GM12878 (cell line): Measurements from ENCODE around the gene KANSL3. TPM values are rescaled to one million over a fixed set of nuclear protein-coding genes. Genes with fewer than 3 reads are reported as not detected.

Experiments used
- ATAC-seq: fragments of 200-7000 bp; cut with Tn5 transposase; 3 replicates; pipeline ENCODE4 v1.9.1; 2020; ENCODE audit warnings: mild to moderate bottlenecking, moderate library complexity
- BruUV-seq: library from RNA; stranded (reverse); fragments of 400-500 nt; replicated peaks from 2 replicates; lab custom pipeline; 2021; lab: Mats Ljungman, UMichigan
- CTCF ChIA-PET: fragments of 300-600 bp; sonication (Branson Sonifier 250); formaldehyde crosslinking; extraction: SDS; loops from one replicate; lab custom pipeline; 2021; ENCODE audit warnings: inconsistent platforms; lab: Yijun Ruan, JAX
- POLR2A ChIA-PET: fragments of 350-600 bp; formaldehyde crosslinking; extraction: SDS; loops from one replicate; lab custom pipeline; 2021; ENCODE audit warnings: inconsistent platforms; lab: Charles Lee
- RAD21 ChIA-PET: fragments of 300-600 bp; sonication (Branson Sonifier 250); formaldehyde crosslinking; loops from one replicate; lab custom pipeline; 2023; ENCODE audit warnings: antibody characterized with exemption; ENCODE audit not compliant: unreplicated experiment; lab: Charles Lee
- SMC1A ChIA-PET: fragments of 300-600 bp; sonication (Branson Sonifier 250); formaldehyde crosslinking; loops from one replicate; lab custom pipeline; 2023; ENCODE audit not compliant: unreplicated experiment, uncharacterized antibody; lab: Charles Lee
- DNase-seq: peaks from one replicate; pipeline ENCODE4 v3.0.0-alpha.2; 2011; ENCODE audit warnings: low read depth, low spot score
- FAIRE-seq: peaks from 3 replicates; lab custom pipeline; 2011; peaks lifted over from hg19 to GRCh38; lab: Jason Lieb, UNC
- H2AFZ ChIP-seq: 2 replicates; pipeline ENCODE4 v1.6.0; 2011; ENCODE audit warnings: low read depth, low read length, control low read depth; ENCODE audit not compliant: control insufficient read depth
- H3K27ac ChIP-seq: 2 replicates; pipeline ENCODE4 v1.5.1; 2011; ENCODE audit warnings: control low read depth; ENCODE audit not compliant: control insufficient read depth, insufficient read depth
- H3K27me3 ChIP-seq, 2 experiments: replicated peaks in 1 of 2; 2 replicates each; pipeline versions ENCODE4 v1.6.0 to v1.6.1; 2011; ENCODE audit warnings: low read length in 1 of 2; ENCODE audit not compliant: control insufficient read depth in 2 of 2, insufficient read depth in 2 of 2
- H3K36me3 ChIP-seq, 2 experiments: 2 replicates each; pipeline ENCODE4 v1.5.1; 2011; ENCODE audit warnings: low read length in 1 of 2; ENCODE audit not compliant: control insufficient read depth in 2 of 2, insufficient read depth in 2 of 2
- H3K4me1 ChIP-seq: 2 replicates; pipeline ENCODE4 v1.6.1; 2011; ENCODE audit warnings: mild to moderate bottlenecking, low read length, moderate library complexity, mixed read lengths; ENCODE audit not compliant: control insufficient read depth, insufficient read depth
- H3K4me2 ChIP-seq: 2 replicates; pipeline ENCODE4 v1.6.0; 2011; ENCODE audit warnings: control low read depth; ENCODE audit not compliant: control insufficient read depth, insufficient read depth
- H3K4me3 ChIP-seq: fragments of 200-600 bp; sonication (generic); 2 replicates; pipeline ENCODE4 v1.5.1; 2016
- H3K79me2 ChIP-seq: 2 replicates; pipeline ENCODE4 v1.6.0; 2011; ENCODE audit warnings: low read length; ENCODE audit not compliant: control insufficient read depth, insufficient read depth
- H3K9ac ChIP-seq: 2 replicates; pipeline ENCODE4 v1.8.0; 2011; ENCODE audit warnings: low read length, control low read depth, mixed read lengths; ENCODE audit not compliant: control insufficient read depth, insufficient read depth
- H3K9me3 ChIP-seq: replicated peaks from 3 replicates; pipeline ENCODE4 v1.5.1; 2011; ENCODE audit warnings: mild to moderate bottlenecking, low read length; ENCODE audit not compliant: control insufficient read depth, insufficient read depth
- H4K20me1 ChIP-seq: 2 replicates; pipeline ENCODE4 v1.6.0; 2011; ENCODE audit not compliant: control insufficient read depth, insufficient read depth
- CHD1 ChIP-seq: IDR thresholded peaks from 2 replicates; pipeline ENCODE4 v1.6.1; 2012; ENCODE audit warnings: low read depth, low read length, improper control_type of control experiment
- DPF2 ChIP-seq: fragments of 450-650 bp; IDR thresholded peaks from 2 replicates; pipeline ENCODE4 v1.6.1; 2017; ENCODE audit warnings: mild to moderate bottlenecking
- NFIC ChIP-seq: IDR thresholded peaks from 2 replicates; pipeline ENCODE4 v1.6.1; 2012; ENCODE audit warnings: low read depth, mild to moderate bottlenecking, inconsistent platforms, low read length, moderate library complexity
- NFYA ChIP-seq: IDR thresholded peaks from 2 replicates; pipeline ENCODE4 v1.6.1; 2011; ENCODE audit warnings: low read depth, mild to moderate bottlenecking, low read length, improper control_type of control experiment, borderline replicate concordance
- RCOR1 ChIP-seq: conservative IDR thresholded peaks from 2 replicates; pipeline ENCODE4 v1.6.1; 2012; ENCODE audit warnings: low read depth, low read length, improper control_type of control experiment
- SMAD1 ChIP-seq: fragments of 450-650 bp; IDR thresholded peaks from 2 replicates; pipeline ENCODE4 v1.6.1; 2018; ENCODE audit warnings: mild to moderate bottlenecking, low read depth; ENCODE audit not compliant: partially characterized antibody
- ZSCAN29 ChIP-seq: fragments of 450-650 bp; IDR thresholded peaks from 2 replicates; pipeline ENCODE4 v1.6.1; 2017; ENCODE audit warnings: mild to moderate bottlenecking, moderate library complexity
- WGBS: methylation state at CpG from one replicate; pipeline ENCODE4 v1.1.6; 2016; ENCODE audit warnings: low lambda C conversion rate; ENCODE audit not compliant: insufficient replicate concordance, insufficient coverage; ENCODE audit errors: missing lambda C conversion rate; 5-methylcytosine and 5-hydroxymethylcytosine counted together
- in situ Hi-C: fragments of 300-500 bp; cut with MboI; formaldehyde crosslinking; loops from 9 replicates; pipeline ENCODE4 v1.14.3; 2018; ENCODE audit warnings: mixed read lengths
- intact Hi-C: fragments of 100-400 bp; cut with micrococcal nuclease; formaldehyde crosslinking; loops from one replicate; pipeline ENCODE4 v1.14.2; 2022; ENCODE audit not compliant: unreplicated experiment
- polyA plus RNA-seq, 11 experiments: library from polyadenylated mRNA; depleted of rRNA in 4 of 11; unstranded in 6 of 11; stranded (reverse) in 5 of 11; fragments of >200 nt; fragmentation: Nextera tagmentation in 4 of 11; fragmentation: Illumina TruSeq in 1 of 11; extraction: Ambion mirVana in 4 of 11; extraction: Trizol in 1 of 11; gene quantifications; 1 replicate in 1 of 11; 2 replicates in 10 of 11; pipeline versions ENCODE4 v1.2.1 to v1.2.3, GENCODE V29; 2011 to 2016; ENCODE audit warnings: inconsistent platforms in 2 of 11, missing spikeins in 2 of 11, low read depth in 1 of 11
- total RNA-seq, 4 experiments: library from RNA; depleted of rRNA in 3 of 4; stranded (reverse); fragments of >200 nt in 3 of 4; fragmentation: Illumina TruSeq in 1 of 4; extraction: Trizol in 1 of 4; gene quantifications; 2 replicates each; pipeline versions ENCODE4 v1.2.1 to v1.2.3, GENCODE V29; 2013 to 2021
- TF ChIP-seq, protein P1 (sequence below): IDR thresholded peaks from 2 replicates; pipeline ENCODE4 v1.6.1; 2011; ENCODE audit warnings: low read depth, mild to moderate bottlenecking, low read length, moderate library complexity, borderline replicate concordance; ENCODE audit errors: extremely low read depth
- TF ChIP-seq, protein P2 (sequence below): fragments of 450-650 bp; IDR thresholded peaks from 2 replicates; pipeline ENCODE4 v1.6.1; 2017; ENCODE audit warnings: mild to moderate bottlenecking, moderate library complexity

KANSL3 gene
- total and polyA plus RNA-seq, 10 of the 15 experiments (the other 5 are each of a cell fraction or from before 2014, with no cell fraction given) = 5.6 to 25.9 (median 16.7) TPM

DNA sequence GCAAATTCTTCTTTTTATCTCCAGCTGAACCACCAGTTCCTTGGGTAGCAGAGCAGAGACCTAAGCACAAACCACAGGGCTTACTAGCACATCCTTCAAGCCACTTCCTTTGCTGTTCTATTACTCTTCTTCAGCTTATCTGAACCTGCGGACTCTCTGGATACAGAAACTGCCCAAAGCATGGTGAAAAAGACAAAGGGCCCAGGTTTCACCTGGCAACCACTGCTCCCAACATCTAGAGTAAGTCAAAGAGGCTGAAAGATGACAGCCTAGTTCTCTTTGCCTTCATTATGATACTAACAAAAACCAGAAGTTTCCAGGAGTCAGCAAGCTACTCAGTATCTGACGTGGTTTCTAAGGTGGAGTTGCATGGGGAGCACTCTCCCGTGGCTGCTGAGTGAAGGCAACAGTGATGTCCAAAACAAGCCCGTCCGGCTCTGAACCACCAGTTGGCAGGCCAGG is 43.4 kb downstream of the KANSL3 start:
- SMC1A ChIA-PET = interaction anchor here (0.5 to 1.4 kb wide), 5 partner anchors 10 to 561 kb away, joined by 3 to 5 read pairs (median 3); no protein-coding TSS in a partner anchor
- no peaks in the 10 kb centered on the region for H3K9me3 ChIP-seq
- in situ Hi-C loops = no loop called here
- no peak overlapping the region for H3K4me2 ChIP-seq
- RAD21 ChIA-PET = no interaction called here
- no TSS peak for BruUV-seq
- FAIRE-seq (no peak), DNase-seq (no peak), ATAC-seq (no peak)
- no peak overlapping the region for H2AFZ ChIP-seq
- TF ChIP-seq, protein P1, sequence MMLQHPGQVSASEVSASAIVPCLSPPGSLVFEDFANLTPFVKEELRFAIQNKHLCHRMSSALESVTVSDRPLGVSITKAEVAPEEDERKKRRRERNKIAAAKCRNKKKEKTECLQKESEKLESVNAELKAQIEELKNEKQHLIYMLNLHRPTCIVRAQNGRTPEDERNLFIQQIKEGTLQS = no peak
- TF ChIP-seq RCOR1 = no peak
- TF ChIP-seq DPF2 = no peak
- no peak for TF ChIP-seq ZSCAN29
- TF ChIP-seq SMAD1 = no peak
- no peak for TF ChIP-seq NFIC
- no peak for TF ChIP-seq NFYA
- POLR2A ChIA-PET = no interaction called here
- peaks cover 22 to 37% of the 10 kb centered on the region in 2 experiments for H3K36me3 ChIP-seq
- no peaks in the 10 kb centered on the region for H3K4me1 ChIP-seq
- no peak overlapping the region for H3K9ac ChIP-seq
- no peaks in the 10 kb centered on the region for H4K20me1 ChIP-seq
- no peak overlapping the region for H3K4me3 ChIP-seq
- no peaks in the 10 kb centered on the region for H3K79me2 ChIP-seq
- intact Hi-C loops = no loop called here
- no peak overlapping the region for H3K27ac ChIP-seq
- WGBS = 70% methylated on average over 5 of the region's 5 CpGs
- H3K27me3 ChIP-seq = no peaks in the 10 kb centered on the region
- CTCF ChIA-PET = no interaction called here

DNA sequence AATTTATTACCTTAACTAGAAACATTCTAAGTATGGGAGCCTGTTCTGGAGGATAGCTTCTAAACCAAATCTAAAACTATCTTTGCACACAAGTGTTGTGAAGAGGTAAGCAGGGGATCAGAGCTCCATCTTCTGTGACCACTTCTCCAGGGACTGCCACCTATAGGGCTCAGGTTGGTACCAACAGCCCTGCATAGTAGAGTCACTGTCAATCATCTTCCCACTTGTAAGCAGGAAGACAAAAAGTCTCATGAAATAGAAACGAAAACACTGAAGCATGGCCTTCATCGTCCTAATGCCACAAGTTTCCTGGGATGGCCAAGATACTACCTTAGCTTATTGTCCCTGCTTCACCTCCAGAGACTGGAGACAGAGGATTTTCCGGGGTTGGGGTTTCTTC is 43.8 kb downstream of the KANSL3 start:
- H3K27me3 ChIP-seq = no peaks in the 10 kb centered on the region
- ChIA-PET POLR2A (no interaction called here), SMC1A (interaction anchor here (0.5 to 1.6 kb wide), 6 partner anchors 10 to 561 kb away, joined by 3 to 5 read pairs (median 3); no protein-coding TSS in a partner anchor), RAD21 (no interaction called here), CTCF (interaction anchor here (0.6 to 1.4 kb wide), 2 partner anchors 11 to 420 kb away, joined by 3 to 5 read pairs; no protein-coding TSS in a partner anchor)
- H3K4me2 ChIP-seq = no peak overlapping the region
- no peaks in the 10 kb centered on the region for H3K9me3 ChIP-seq
- no TSS peak for BruUV-seq
- H4K20me1 ChIP-seq = no peaks in the 10 kb centered on the region
- no peak for FAIRE-seq
- H2AFZ ChIP-seq = no peak overlapping the region
- intact Hi-C loops = no loop called here
- H3K79me2 ChIP-seq = no peaks in the 10 kb centered on the region
- no peaks in the 10 kb centered on the region for H3K4me1 ChIP-seq
- 89% methylated on average over 3 of the region's 3 CpGs for whole genome bisulfite sequencing
- H3K27ac ChIP-seq = no peak overlapping the region
- no peak for DNase-seq
- no peak overlapping the region for H3K4me3 ChIP-seq
- ATAC-seq = no peak
- in situ Hi-C loops = no loop called here
- H3K9ac ChIP-seq = no peak overlapping the region
- H3K36me3 ChIP-seq = peaks cover 22 to 37% of the 10 kb centered on the region in 2 experiments
- no peak for TF ChIP-seq CHD1
- TF ChIP-seq, protein P2, sequence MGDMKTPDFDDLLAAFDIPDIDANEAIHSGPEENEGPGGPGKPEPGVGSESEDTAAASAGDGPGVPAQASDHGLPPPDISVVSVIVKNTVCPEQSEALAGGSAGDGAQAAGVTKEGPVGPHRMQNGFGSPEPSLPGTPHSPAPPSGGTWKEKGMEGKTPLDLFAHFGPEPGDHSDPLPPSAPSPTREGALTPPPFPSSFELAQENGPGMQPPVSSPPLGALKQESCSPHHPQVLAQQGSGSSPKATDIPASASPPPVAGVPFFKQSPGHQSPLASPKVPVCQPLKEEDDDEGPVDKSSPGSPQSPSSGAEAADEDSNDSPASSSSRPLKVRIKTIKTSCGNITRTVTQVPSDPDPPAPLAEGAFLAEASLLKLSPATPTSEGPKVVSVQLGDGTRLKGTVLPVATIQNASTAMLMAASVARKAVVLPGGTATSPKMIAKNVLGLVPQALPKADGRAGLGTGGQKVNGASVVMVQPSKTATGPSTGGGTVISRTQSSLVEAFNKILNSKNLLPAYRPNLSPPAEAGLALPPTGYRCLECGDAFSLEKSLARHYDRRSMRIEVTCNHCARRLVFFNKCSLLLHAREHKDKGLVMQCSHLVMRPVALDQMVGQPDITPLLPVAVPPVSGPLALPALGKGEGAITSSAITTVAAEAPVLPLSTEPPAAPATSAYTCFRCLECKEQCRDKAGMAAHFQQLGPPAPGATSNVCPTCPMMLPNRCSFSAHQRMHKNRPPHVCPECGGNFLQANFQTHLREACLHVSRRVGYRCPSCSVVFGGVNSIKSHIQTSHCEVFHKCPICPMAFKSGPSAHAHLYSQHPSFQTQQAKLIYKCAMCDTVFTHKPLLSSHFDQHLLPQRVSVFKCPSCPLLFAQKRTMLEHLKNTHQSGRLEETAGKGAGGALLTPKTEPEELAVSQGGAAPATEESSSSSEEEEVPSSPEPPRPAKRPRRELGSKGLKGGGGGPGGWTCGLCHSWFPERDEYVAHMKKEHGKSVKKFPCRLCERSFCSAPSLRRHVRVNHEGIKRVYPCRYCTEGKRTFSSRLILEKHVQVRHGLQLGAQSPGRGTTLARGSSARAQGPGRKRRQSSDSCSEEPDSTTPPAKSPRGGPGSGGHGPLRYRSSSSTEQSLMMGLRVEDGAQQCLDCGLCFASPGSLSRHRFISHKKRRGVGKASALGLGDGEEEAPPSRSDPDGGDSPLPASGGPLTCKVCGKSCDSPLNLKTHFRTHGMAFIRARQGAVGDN = no peak
